WTC11 (cell line): ENCODE results near the gene PLA2G5.

ENCODE experiments used
- CBFB ChIP-seq: sonication (generic); formaldehyde crosslinking; IDR thresholded peaks from 2 replicates; pipeline ENCODE4 v1.8.1; 2022; ENCODE audit warnings: mild to moderate bottlenecking, low read depth, missing genetic modification reagents
- JUN ChIP-seq: sonication (generic); formaldehyde crosslinking; IDR thresholded peaks from 2 replicates; pipeline ENCODE4 v1.8.0; 2023; ENCODE audit warnings: mild to moderate bottlenecking, missing genetic modification reagents
- NR3C1 ChIP-seq: sonication (generic); formaldehyde crosslinking; conservative IDR thresholded peaks from 2 replicates; pipeline ENCODE4 v1.8.1; 2023; ENCODE audit warnings: low read depth, mild to moderate bottlenecking, missing genetic modification reagents
- RELA ChIP-seq: sonication (generic); formaldehyde crosslinking; IDR thresholded peaks from 2 replicates; pipeline ENCODE4 v1.8.1; 2022; ENCODE audit warnings: missing genetic modification reagents, mild to moderate bottlenecking, borderline replicate concordance
- ZNF232 ChIP-seq: sonication (generic); formaldehyde crosslinking; IDR thresholded peaks from 2 replicates; pipeline ENCODE4 v1.8.0; 2022; ENCODE audit warnings: mild to moderate bottlenecking, missing genetic modification reagents
- TF ChIP-seq, protein P1 (sequence below): sonication (generic); formaldehyde crosslinking; IDR thresholded peaks from 2 replicates; pipeline ENCODE4 v1.8.1; 2023; ENCODE audit warnings: mild to moderate bottlenecking, missing genetic modification reagents, moderate library complexity
- TF ChIP-seq, protein P2 (sequence below): fragments of 200-600 bp; IDR thresholded peaks from 2 replicates; pipeline ENCODE4 v1.8.0; 2022; ENCODE audit warnings: antibody characterized with exemption

- no peak for TF ChIP-seq RELA (CRISPR knock-in tag)
- TF ChIP-seq, protein P1, sequence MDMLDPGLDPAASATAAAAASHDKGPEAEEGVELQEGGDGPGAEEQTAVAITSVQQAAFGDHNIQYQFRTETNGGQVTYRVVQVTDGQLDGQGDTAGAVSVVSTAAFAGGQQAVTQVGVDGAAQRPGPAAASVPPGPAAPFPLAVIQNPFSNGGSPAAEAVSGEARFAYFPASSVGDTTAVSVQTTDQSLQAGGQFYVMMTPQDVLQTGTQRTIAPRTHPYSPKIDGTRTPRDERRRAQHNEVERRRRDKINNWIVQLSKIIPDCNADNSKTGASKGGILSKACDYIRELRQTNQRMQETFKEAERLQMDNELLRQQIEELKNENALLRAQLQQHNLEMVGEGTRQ: no peak
- TF ChIP-seq, protein P2, sequence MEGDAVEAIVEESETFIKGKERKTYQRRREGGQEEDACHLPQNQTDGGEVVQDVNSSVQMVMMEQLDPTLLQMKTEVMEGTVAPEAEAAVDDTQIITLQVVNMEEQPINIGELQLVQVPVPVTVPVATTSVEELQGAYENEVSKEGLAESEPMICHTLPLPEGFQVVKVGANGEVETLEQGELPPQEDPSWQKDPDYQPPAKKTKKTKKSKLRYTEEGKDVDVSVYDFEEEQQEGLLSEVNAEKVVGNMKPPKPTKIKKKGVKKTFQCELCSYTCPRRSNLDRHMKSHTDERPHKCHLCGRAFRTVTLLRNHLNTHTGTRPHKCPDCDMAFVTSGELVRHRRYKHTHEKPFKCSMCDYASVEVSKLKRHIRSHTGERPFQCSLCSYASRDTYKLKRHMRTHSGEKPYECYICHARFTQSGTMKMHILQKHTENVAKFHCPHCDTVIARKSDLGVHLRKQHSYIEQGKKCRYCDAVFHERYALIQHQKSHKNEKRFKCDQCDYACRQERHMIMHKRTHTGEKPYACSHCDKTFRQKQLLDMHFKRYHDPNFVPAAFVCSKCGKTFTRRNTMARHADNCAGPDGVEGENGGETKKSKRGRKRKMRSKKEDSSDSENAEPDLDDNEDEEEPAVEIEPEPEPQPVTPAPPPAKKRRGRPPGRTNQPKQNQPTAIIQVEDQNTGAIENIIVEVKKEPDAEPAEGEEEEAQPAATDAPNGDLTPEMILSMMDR: no peak
- no peak for TF ChIP-seq ZNF232 (CRISPR knock-in tag)
- no peak for TF ChIP-seq NR3C1 (CRISPR knock-in tag)
- TF ChIP-seq CBFB (CRISPR knock-in tag): no peak
- no peak for TF ChIP-seq JUN
Measured at GRCh38 chr1:20076710-20077461, 6.9 kb downstream of the PLA2G5 start.
